SK-N-SH treated with all-trans-retinoic acid at 6 μM for 48 hours (cell line): ENCODE data around the gene SCCPDH.

ENCODE experiments used
- ATAC-seq: fragments of 200-7000 bp; cut with Tn5 transposase; 3 replicates; pipeline ENCODE4 v1.9.1; 2020; ENCODE audit warnings: mild to moderate bottlenecking, moderate library complexity
- ARNTL ChIP-seq: fragments of 450-650 bp; formaldehyde crosslinking; IDR thresholded peaks from 2 replicates; pipeline ENCODE4 v1.5.0; 2020; ENCODE audit warnings: low read depth, mild to moderate bottlenecking, moderate library complexity, borderline replicate concordance
- CREB5 ChIP-seq: fragments of 250-450 bp; sonication (Bioruptor Pico); IDR thresholded peaks from 2 replicates; pipeline ENCODE4 v1.5.1; 2020; ENCODE audit warnings: low read depth, mild to moderate bottlenecking, moderate library complexity
- CSDC2 ChIP-seq: fragments of 250-450 bp; sonication (Bioruptor Pico); IDR thresholded peaks from 2 replicates; pipeline ENCODE4 v1.5.0; 2020; ENCODE audit warnings: mild to moderate bottlenecking, moderate library complexity
- GLIS3 ChIP-seq: fragments of 250-450 bp; sonication (Bioruptor Pico); IDR thresholded peaks from 2 replicates; pipeline ENCODE4 v1.5.0; 2020; ENCODE audit warnings: mild to moderate bottlenecking, moderate library complexity
- ISL1 ChIP-seq: fragments of 250-450 bp; sonication (Bioruptor Pico); IDR thresholded peaks from 2 replicates; pipeline ENCODE4 v2.1.2; 2022; ENCODE audit warnings: mild to moderate bottlenecking, moderate library complexity
- OSR1 ChIP-seq: fragments of 250-450 bp; sonication (Bioruptor Pico); IDR thresholded peaks from 2 replicates; pipeline ENCODE4 v1.8.0; 2022; ENCODE audit warnings: moderate library complexity, mild to moderate bottlenecking, inconsistent platforms
- PPARA ChIP-seq: fragments of 250-450 bp; sonication (Bioruptor Pico); IDR thresholded peaks from 2 replicates; pipeline ENCODE4 v1.5.0; 2020; ENCODE audit warnings: mild to moderate bottlenecking, borderline replicate concordance
- RARB ChIP-seq: fragments of 250-450 bp; sonication (Bioruptor Pico); IDR thresholded peaks from 2 replicates; pipeline ENCODE4 v1.8.0; 2021; ENCODE audit warnings: mild to moderate bottlenecking, moderate library complexity
- SNAI2 ChIP-seq: fragments of 250-450 bp; sonication (Bioruptor Pico); IDR thresholded peaks from 2 replicates; pipeline ENCODE4 v1.5.0; 2020; ENCODE audit warnings: mild to moderate bottlenecking, moderate library complexity
- TCF4 ChIP-seq: fragments of 250-450 bp; sonication (Bioruptor Pico); IDR thresholded peaks from 2 replicates; pipeline ENCODE4 v1.8.0; 2021; ENCODE audit warnings: mild to moderate bottlenecking, moderate library complexity, borderline replicate concordance
- TOX ChIP-seq: fragments of 250-450 bp; sonication (Bioruptor Pico); IDR thresholded peaks from 2 replicates; pipeline ENCODE4 v1.8.0; 2021; ENCODE audit warnings: mild to moderate bottlenecking, moderate library complexity, borderline replicate concordance
- ZC3H10 ChIP-seq: fragments of 250-450 bp; sonication (Bioruptor Pico); IDR thresholded peaks from 2 replicates; pipeline ENCODE4 v1.5.1; 2021; ENCODE audit warnings: mild to moderate bottlenecking, moderate library complexity
- ZFP3 ChIP-seq: fragments of 250-450 bp; sonication (Bioruptor Pico); IDR thresholded peaks from 2 replicates; pipeline ENCODE4 v1.5.0; 2020; ENCODE audit warnings: mild to moderate bottlenecking, moderate library complexity
- ZFP30 ChIP-seq: fragments of 450-650 bp; formaldehyde crosslinking; IDR thresholded peaks from 2 replicates; pipeline ENCODE4 v1.5.0; 2022; ENCODE audit warnings: mild to moderate bottlenecking, moderate library complexity
- ZNF8 ChIP-seq: fragments of 450-650 bp; formaldehyde crosslinking; IDR thresholded peaks from 2 replicates; pipeline ENCODE4 v1.5.0; 2020; ENCODE audit warnings: mild to moderate bottlenecking, moderate library complexity
- TF ChIP-seq, protein P1 (sequence below): fragments of 250-450 bp; sonication (Bioruptor Pico); IDR thresholded peaks from 2 replicates; pipeline ENCODE4 v1.8.0; 2021; ENCODE audit warnings: low read depth, mild to moderate bottlenecking, moderate library complexity, borderline replicate concordance
- TF ChIP-seq, protein P2 (sequence below): fragments of 250-450 bp; sonication (Bioruptor Pico); IDR thresholded peaks from 2 replicates; pipeline ENCODE4 v1.5.0; 2020; ENCODE audit warnings: mild to moderate bottlenecking, moderate library complexity
- TF ChIP-seq, protein P3 (sequence below): fragments of 250-450 bp; sonication (Bioruptor Pico); IDR thresholded peaks from 2 replicates; pipeline ENCODE4 v1.8.0; 2020; ENCODE audit warnings: mild to moderate bottlenecking, moderate library complexity, borderline replicate concordance
- TF ChIP-seq, protein P4 (sequence below): fragments of 250-450 bp; sonication (Bioruptor Pico); IDR thresholded peaks from 2 replicates; pipeline ENCODE4 v1.5.1; 2021; ENCODE audit warnings: mild to moderate bottlenecking, moderate library complexity

Gene SCCPDH

DNA sequence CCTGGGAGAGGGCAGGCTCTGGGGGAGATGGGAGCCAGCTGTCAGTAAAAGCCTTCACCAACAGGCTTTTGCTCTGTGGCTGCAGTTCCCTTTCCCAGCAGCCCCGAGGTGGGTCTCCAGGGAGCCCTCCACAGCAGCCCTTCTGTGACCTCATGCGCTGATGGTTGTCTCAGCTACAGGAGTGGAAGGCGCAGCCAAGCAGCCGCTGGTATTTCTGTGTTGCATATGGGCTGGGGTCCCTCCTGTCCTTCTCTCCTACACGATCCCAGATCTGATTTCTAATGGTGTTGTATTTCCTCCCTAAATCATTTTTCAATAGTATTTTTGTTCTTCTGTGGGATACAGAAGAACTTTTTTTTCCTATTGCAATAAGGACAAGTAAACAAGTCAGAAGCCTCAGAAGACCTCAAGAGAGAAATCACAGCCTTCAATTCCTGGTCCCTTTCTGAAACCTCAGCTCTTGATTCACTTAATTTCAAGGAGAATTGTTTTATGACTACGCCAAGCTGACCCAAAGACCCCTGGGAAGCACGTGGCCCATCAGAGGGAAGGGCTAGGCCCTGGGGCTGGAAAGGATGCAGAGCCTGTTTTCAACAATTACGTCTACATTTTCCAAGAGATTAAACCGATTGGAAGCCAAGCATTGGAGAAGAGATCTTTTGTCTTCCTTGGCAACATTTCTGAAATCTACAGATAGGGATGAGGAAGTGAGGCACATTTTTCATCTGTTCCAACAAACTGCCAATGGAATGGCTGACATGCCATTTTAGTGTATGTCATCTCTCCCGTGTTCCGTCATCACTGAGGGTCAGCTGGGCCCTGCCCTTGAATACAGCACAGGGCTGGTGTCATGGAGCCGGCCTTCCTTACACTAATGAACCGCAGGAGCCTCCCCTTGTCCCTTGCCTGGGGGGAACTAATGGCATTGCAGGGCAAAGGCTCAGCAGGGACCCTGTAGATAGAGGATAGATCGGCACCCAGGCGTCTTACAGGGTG is 42.0 kb upstream of the SCCPDH start:
- TF ChIP-seq TCF4 (CRISPR knock-in tag) (no peak), ZFP3 (CRISPR knock-in tag) (no peak), CREB5 (no peak), GLIS3 (CRISPR knock-in tag) (no peak), PPARA (CRISPR knock-in tag) (no peak), CSDC2 (no peak)
- TF ChIP-seq, protein P1, sequence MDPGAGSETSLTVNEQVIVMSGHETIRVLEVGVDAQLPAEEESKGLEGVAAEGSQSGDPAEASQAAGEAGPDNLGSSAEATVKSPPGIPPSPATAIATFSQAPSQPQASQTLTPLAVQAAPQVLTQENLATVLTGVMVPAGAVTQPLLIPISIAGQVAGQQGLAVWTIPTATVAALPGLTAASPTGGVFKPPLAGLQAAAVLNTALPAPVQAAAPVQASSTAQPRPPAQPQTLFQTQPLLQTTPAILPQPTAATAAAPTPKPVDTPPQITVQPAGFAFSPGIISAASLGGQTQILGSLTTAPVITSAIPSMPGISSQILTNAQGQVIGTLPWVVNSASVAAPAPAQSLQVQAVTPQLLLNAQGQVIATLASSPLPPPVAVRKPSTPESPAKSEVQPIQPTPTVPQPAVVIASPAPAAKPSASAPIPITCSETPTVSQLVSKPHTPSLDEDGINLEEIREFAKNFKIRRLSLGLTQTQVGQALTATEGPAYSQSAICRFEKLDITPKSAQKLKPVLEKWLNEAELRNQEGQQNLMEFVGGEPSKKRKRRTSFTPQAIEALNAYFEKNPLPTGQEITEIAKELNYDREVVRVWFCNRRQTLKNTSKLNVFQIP (CRISPR knock-in tag), result no peak
- ATAC-seq, result no peak

DNA sequence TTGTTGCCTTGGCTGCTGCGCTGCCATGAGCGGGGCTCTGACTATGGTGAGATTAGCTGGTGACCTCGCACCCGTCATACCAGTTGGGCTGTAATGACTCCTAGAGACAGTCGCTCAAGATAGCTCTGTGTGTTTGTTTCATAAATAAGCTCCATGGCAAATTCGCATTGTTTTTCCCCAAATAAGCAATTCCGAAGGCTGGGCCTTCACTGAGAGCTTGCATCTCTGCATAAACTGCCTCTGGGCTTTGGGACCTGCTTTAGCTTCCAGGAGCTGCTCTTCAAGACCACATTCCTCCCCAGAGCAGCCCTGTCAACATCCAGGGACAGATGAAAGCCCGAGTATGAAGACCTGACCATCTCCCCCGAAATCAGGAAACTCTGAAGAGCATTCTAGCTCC is 40.7 kb upstream of the SCCPDH start:
- ATAC-seq, result no peak
- TF ChIP-seq, protein P2, sequence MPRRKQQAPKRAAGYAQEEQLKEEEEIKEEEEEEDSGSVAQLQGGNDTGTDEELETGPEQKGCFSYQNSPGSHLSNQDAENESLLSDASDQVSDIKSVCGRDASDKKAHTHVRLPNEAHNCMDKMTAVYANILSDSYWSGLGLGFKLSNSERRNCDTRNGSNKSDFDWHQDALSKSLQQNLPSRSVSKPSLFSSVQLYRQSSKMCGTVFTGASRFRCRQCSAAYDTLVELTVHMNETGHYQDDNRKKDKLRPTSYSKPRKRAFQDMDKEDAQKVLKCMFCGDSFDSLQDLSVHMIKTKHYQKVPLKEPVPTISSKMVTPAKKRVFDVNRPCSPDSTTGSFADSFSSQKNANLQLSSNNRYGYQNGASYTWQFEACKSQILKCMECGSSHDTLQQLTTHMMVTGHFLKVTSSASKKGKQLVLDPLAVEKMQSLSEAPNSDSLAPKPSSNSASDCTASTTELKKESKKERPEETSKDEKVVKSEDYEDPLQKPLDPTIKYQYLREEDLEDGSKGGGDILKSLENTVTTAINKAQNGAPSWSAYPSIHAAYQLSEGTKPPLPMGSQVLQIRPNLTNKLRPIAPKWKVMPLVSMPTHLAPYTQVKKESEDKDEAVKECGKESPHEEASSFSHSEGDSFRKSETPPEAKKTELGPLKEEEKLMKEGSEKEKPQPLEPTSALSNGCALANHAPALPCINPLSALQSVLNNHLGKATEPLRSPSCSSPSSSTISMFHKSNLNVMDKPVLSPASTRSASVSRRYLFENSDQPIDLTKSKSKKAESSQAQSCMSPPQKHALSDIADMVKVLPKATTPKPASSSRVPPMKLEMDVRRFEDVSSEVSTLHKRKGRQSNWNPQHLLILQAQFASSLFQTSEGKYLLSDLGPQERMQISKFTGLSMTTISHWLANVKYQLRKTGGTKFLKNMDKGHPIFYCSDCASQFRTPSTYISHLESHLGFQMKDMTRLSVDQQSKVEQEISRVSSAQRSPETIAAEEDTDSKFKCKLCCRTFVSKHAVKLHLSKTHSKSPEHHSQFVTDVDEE (CRISPR knock-in tag), result no peak
- TF ChIP-seq CREB5 (no peak), PPARA (CRISPR knock-in tag) (no peak), ARNTL (no peak), ISL1 (CRISPR knock-in tag) (no peak), OSR1 (CRISPR knock-in tag) (no peak), ZC3H10 (CRISPR knock-in tag) (no peak), SNAI2 (CRISPR knock-in tag) (no peak), CSDC2 (no peak), ZFP30 (CRISPR knock-in tag) (no peak), ZNF8 (CRISPR knock-in tag) (no peak), TCF4 (CRISPR knock-in tag) (no peak), TOX (CRISPR knock-in tag) (no peak), RARB (CRISPR knock-in tag) (no peak)
- TF ChIP-seq, protein P3, sequence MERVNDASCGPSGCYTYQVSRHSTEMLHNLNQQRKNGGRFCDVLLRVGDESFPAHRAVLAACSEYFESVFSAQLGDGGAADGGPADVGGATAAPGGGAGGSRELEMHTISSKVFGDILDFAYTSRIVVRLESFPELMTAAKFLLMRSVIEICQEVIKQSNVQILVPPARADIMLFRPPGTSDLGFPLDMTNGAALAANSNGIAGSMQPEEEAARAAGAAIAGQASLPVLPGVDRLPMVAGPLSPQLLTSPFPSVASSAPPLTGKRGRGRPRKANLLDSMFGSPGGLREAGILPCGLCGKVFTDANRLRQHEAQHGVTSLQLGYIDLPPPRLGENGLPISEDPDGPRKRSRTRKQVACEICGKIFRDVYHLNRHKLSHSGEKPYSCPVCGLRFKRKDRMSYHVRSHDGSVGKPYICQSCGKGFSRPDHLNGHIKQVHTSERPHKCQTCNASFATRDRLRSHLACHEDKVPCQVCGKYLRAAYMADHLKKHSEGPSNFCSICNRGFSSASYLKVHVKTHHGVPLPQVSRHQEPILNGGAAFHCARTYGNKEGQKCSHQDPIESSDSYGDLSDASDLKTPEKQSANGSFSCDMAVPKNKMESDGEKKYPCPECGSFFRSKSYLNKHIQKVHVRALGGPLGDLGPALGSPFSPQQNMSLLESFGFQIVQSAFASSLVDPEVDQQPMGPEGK (CRISPR knock-in tag), result no peak
- TF ChIP-seq, protein P4, sequence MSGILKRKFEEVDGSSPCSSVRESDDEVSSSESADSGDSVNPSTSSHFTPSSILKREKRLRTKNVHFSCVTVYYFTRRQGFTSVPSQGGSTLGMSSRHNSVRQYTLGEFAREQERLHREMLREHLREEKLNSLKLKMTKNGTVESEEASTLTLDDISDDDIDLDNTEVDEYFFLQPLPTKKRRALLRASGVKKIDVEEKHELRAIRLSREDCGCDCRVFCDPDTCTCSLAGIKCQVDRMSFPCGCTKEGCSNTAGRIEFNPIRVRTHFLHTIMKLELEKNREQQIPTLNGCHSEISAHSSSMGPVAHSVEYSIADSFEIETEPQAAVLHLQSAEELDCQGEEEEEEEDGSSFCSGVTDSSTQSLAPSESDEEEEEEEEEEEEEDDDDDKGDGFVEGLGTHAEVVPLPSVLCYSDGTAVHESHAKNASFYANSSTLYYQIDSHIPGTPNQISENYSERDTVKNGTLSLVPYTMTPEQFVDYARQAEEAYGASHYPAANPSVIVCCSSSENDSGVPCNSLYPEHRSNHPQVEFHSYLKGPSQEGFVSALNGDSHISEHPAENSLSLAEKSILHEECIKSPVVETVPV (CRISPR knock-in tag), result no peak
